ENCODE data around the gene KCP. TPM values are rescaled to one million over a fixed set of nuclear protein-coding genes. Genes with fewer than 3 reads are reported as not detected.

KCP gene
- total RNA-seq, 2 experiments from 2014 or later: 0.11 TPM; not detected in 1

DNA sequence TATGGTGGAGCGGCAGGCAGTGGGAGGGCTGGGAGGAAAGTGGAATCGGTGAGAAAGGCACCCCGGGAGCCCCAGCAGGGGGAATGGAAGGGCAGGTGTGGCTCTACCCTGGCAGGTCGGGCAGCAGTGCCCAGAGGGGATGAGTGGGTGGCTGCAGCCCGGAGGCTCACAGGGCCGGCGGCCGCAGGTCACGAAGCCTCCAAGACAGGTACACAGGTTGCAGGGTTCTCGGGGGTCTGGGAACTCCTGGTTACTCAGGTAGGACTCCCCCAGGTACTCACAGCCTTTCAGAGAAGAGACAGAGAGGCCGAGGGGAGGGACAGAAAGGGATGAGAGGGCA is 21.8 kb downstream of the KCP start:
- ChIA-PET CTCF (no interaction called here), POLR2A (no interaction called here)
- Histone ChIP-seq H3K27ac (ENCODE audit: low read depth in 1 of 2, low read length in 2 of 2) (no peak overlapping the region), H3K9me3 (ENCODE audit: control insufficient read depth in 1 of 2, insufficient read depth in 1 of 2, low read length in 2 of 2) (peaks cover 0 to 9% of the 10 kb centered on the region in 2 experiments), H3K36me3 (ENCODE audit: insufficient read depth, low read length) (no peaks in the 10 kb centered on the region), H3K4me3 (ENCODE audit: low read length) (no peak overlapping the region), H3K27me3 (ENCODE audit: control insufficient read depth in 1 of 2, insufficient read depth in 2 of 2, low read length in 2 of 2) (peaks cover 22 to 33% of the 10 kb centered on the region in 2 experiments), H3K4me1 (ENCODE audit: insufficient read depth, low read length) (peaks cover 12% of the 10 kb centered on the region)
- Mint-ChIP-seq H3K27me3 (peaks cover 20% of the 10 kb centered on the region), H3K36me3 (ENCODE audit: low read depth) (no peaks in the 10 kb centered on the region), H3K9me3 (no peaks in the 10 kb centered on the region), H3K4me3 (no peak overlapping the region), H3K4me1 (ENCODE audit: low read depth) (no peaks in the 10 kb centered on the region), H3K27ac (no peak overlapping the region)
- TF ChIP-seq, protein P1, sequence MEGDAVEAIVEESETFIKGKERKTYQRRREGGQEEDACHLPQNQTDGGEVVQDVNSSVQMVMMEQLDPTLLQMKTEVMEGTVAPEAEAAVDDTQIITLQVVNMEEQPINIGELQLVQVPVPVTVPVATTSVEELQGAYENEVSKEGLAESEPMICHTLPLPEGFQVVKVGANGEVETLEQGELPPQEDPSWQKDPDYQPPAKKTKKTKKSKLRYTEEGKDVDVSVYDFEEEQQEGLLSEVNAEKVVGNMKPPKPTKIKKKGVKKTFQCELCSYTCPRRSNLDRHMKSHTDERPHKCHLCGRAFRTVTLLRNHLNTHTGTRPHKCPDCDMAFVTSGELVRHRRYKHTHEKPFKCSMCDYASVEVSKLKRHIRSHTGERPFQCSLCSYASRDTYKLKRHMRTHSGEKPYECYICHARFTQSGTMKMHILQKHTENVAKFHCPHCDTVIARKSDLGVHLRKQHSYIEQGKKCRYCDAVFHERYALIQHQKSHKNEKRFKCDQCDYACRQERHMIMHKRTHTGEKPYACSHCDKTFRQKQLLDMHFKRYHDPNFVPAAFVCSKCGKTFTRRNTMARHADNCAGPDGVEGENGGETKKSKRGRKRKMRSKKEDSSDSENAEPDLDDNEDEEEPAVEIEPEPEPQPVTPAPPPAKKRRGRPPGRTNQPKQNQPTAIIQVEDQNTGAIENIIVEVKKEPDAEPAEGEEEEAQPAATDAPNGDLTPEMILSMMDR (IDR thresholded peaks at IDR 0.05): no peak
- no peak for DNase-seq
- no peak for ATAC-seq (ENCODE audit: poor library complexity)
- intact Hi-C loops (cut with DNase I, micrococcal nuclease): no loop called here

DNA sequence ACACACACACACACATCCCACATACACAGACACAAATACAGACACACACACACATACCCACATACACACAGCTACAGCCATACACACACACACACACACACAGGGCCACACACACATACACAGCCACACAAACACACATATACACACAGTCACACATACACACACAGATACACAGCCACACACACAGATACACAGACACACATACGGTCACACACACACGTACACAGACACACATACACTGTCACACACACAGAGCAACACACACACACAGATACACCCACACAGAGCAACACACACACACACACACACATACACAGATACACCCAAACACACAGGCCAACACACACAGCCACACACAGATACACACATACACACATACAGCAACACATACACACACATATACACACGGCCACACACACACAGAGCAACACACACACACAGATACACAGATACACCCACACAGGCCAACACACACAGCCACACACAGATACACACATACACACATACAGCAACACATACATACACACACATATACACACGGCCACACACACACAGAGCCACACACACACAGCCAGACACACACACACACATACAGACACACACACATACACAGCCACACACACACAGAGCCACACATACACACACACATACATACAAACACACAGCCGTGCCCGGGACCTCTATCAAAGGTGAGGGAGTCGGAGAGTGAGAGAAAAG is 22.3 kb downstream of the KCP start:
- TF ChIP-seq, protein P1 (IDR thresholded peaks at IDR 0.05): no peak
- no peak overlapping the region for H3K27ac Mint-ChIP-seq
- H3K9me3 ChIP-seq (ENCODE audit: control insufficient read depth in 1 of 2, insufficient read depth in 1 of 2, low read length in 2 of 2): peaks cover 0 to 9% of the 10 kb centered on the region in 2 experiments
- H3K36me3 ChIP-seq (ENCODE audit: insufficient read depth, low read length): no peaks in the 10 kb centered on the region
- DNase-seq: no peak
- H3K4me1 Mint-ChIP-seq (ENCODE audit: low read depth): no peaks in the 10 kb centered on the region
- no peak overlapping the region for H3K4me3 ChIP-seq (ENCODE audit: low read length)
- peaks cover 13% of the 10 kb centered on the region for H3K4me1 ChIP-seq (ENCODE audit: insufficient read depth, low read length)
- no peak for ATAC-seq (ENCODE audit: poor library complexity)
- no peak overlapping the region for H3K27ac ChIP-seq (ENCODE audit: low read depth in 1 of 2, low read length in 2 of 2)
- peaks cover 20% of the 10 kb centered on the region for H3K27me3 Mint-ChIP-seq
- no peak overlapping the region for H3K4me3 Mint-ChIP-seq
- ChIA-PET POLR2A (no interaction called here), CTCF (no interaction called here)
- no peaks in the 10 kb centered on the region for H3K36me3 Mint-ChIP-seq (ENCODE audit: low read depth)
- intact Hi-C loops (cut with DNase I, micrococcal nuclease): no loop called here
- peaks cover 22 to 33% of the 10 kb centered on the region in 2 experiments for H3K27me3 ChIP-seq (ENCODE audit: control insufficient read depth in 1 of 2, insufficient read depth in 2 of 2, low read length in 2 of 2)
- H3K9me3 Mint-ChIP-seq: no peaks in the 10 kb centered on the region

DNA sequence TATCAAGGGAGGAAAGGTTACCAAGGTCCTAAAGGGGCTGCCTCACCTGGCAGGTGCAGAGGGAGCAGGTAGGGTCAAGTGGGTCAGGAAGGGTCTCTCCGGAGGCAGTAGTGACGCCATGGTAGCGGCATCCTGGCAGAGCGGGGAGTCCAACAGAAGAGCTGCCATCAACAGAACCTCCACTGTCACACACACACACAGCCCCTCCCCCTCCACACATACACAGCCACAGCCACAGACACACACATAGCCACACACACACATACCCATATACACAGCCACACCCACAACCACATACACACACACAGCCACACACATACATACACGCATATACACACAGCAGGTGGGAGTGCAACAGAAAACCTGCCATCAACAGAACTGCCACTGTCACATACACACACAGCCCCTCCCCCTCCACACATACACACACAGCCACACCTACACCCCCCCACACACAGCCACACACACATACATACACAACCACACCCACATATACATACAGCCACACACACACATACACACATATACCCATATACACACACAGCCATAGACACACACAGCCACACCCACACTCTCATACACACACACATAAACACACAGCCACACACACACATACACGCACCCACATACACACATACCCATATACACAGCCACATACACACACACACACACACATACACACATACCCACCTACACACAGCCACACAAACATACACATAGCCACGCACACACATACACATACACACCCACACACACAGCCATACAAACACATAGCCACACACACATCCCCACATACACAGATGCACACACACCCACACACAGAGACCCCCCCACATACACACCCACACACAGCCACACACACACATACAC is 23.1 kb downstream of the KCP start:
- Mint-ChIP-seq H3K4me1 (ENCODE audit: low read depth) (no peaks in the 10 kb centered on the region), H3K36me3 (ENCODE audit: low read depth) (no peaks in the 10 kb centered on the region), H3K27ac (no peak overlapping the region), H3K4me3 (no peak overlapping the region), H3K9me3 (no peaks in the 10 kb centered on the region), H3K27me3 (peaks cover 20% of the 10 kb centered on the region)
- H3K27me3 ChIP-seq (ENCODE audit: control insufficient read depth in 1 of 2, insufficient read depth in 2 of 2, low read length in 2 of 2): peaks cover 21 to 33% of the 10 kb centered on the region in 2 experiments
- peaks cover 0 to 9% of the 10 kb centered on the region in 2 experiments for H3K9me3 ChIP-seq (ENCODE audit: control insufficient read depth in 1 of 2, insufficient read depth in 1 of 2, low read length in 2 of 2)
- ChIA-PET POLR2A (no interaction called here), CTCF (no interaction called here)
- no peaks in the 10 kb centered on the region for H3K36me3 ChIP-seq (ENCODE audit: insufficient read depth, low read length)
- ATAC-seq (ENCODE audit: poor library complexity) (no peak), DNase-seq (no peak)
- H3K4me1 ChIP-seq (ENCODE audit: insufficient read depth, low read length): peaks cover 13% of the 10 kb centered on the region
- intact Hi-C loops (cut with DNase I, micrococcal nuclease): no loop called here
- TF ChIP-seq, protein P1 (IDR thresholded peaks at IDR 0.05): no peak
- H3K27ac ChIP-seq (ENCODE audit: low read depth in 1 of 2, low read length in 2 of 2): no peak overlapping the region
- H3K4me3 ChIP-seq (ENCODE audit: low read length): no peak overlapping the region

All from CD4-positive, alpha-beta T cell (primary cell).